Right ventricle myocardium superior (tissue), 1 donor: Measurements from ENCODE around the gene GPR26. TPM values are rescaled to one million over a fixed set of nuclear protein-coding genes. Genes with fewer than 3 reads are reported as not detected.

Experiments
- ATAC-seq: fragments of 200-7000 bp; cut with Tn5 transposase; one replicate; pipeline ENCODE4 v1.9.1; 2020; ENCODE audit warnings: mild to moderate bottlenecking; ENCODE audit not compliant: poor library complexity
- DNase-seq: peaks from one replicate; pipeline ENCODE4 v3.0.0-alpha.2; 2020
- intact Hi-C: fragments of 100-400 bp; cut with DNase I; formaldehyde crosslinking; loops from one replicate; pipeline ENCODE4 v1.11.2; 2022
- total RNA-seq: library from RNA; stranded (reverse); fragmentation: NEBNext Ultra II Directional; extraction: Animal tissue kit (Norgen Biotek cat#: 25700); gene quantifications from one replicate; pipeline ENCODE4 v1.2.1, GENCODE V29; 2021
- donor health status: DM: no; HTN: yes; CAD: no; lungs with severe emphysema.

Gene GPR26
- total RNA-seq, 1 donor from 2014 or later: not detected

DNA sequence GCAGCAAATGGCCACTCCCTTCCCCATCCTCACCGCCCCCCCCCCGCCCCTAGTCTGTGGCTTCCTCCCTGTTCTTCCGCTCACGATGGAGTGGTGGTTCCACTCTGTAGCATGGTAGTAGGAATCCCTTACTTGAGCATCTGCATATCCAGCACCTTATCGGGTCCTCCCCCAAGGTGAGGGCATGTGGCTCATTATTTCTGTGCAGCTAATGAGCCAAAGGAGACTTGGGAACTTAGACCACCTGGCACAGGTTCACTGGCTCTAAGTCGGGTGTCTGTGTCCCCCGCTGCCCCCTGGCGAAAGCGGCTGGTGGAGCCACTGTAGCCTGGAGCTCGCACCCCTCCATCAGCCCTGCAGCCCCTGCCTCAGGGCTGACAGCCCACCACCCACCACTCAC is 22.8 kb upstream of the GPR26 start:
- DNase-seq: no peak
- intact Hi-C loops: no loop called here
- no peak for ATAC-seq

DNA sequence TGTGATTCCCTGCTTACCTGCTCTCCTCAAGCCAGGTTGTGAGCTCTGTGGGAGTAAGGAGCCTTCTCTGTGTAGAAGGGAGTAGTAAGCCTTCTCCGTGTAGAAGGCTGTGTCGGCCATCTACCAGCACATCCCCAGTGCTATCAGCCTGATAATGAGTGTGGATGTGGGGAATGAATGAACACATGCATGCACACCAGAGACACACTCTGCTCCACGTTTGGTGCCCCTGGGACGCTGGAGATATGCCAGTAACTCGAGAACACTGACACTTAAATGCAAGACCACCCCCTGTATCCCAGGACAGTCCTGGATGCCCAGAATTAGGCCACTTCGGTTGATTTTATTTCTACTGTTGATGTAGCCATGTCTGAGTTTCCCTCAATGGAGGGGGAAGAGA is 21.1 kb upstream of the GPR26 start:
- DNase-seq: no peak

DNA sequence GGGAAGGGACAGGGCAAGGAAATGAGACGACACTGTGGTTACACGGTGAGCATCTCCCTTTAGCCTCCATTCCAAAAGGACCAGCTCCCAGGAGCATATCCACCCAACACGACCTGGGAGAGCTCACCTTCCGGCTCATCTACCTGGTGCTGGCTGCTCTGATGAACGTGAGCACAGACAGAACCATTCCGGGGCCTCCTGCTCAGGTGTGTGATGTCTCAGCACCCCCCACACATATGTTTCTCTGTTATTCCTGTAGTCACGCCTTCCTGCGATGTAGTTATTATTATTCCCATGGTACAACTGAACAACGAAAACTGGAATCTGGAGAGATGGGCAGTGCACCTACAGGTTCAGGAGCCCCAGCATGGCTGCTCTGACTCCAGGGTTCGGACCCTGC is 20.5 kb upstream of the GPR26 start:
- ATAC-seq: no peak
- intact Hi-C loops: no loop called here
- no peak for DNase-seq

More for the DNA sequence above, 21.1 kb upstream of the GPR26 start:
- intact Hi-C loops: no loop called here
- no peak for ATAC-seq

DNA sequence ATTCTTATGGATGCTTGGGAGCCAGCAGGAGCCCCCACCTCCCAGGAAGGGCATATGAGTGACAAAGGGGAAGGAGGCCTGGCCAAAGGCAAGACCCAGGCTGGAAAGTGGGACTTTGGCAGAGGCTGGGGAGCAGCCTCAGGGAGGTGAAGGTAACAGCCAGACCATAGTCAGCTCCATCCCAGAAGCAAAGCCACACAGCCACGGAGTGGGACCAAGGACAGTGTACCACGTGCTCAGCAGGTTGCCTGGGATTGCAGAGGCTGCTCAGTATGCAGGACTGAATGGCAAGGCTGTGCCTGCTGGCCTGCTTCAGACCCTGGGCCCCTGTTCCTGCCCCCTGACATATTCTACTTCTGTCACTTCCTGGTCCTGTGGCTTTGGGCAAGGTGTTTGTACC is 17.6 kb upstream of the GPR26 start:
- intact Hi-C loops: no loop called here
- ATAC-seq (no peak), DNase-seq (no peak)

DNA sequence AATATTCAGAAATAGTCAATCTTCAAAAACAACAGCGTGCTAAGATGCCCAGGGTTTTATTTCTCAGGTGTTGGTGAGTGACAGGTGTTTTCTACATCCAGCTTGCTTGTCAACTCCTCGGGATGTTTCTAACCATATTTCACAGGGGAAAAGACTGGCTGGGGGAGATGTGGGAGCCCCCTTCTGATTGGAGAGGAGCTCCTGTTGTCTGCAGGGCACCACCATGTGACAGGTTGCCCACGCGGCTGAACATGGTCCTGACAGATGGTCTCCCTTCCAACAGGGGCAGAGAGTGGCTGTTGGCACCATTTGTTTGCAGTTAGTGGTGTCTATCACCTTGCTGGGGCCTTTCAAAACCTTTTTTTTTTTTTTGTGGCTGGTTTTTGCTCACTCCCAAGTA is 16.5 kb upstream of the GPR26 start:
- intact Hi-C loops: no loop called here
- ATAC-seq (no peak), DNase-seq (no peak)

DNA sequence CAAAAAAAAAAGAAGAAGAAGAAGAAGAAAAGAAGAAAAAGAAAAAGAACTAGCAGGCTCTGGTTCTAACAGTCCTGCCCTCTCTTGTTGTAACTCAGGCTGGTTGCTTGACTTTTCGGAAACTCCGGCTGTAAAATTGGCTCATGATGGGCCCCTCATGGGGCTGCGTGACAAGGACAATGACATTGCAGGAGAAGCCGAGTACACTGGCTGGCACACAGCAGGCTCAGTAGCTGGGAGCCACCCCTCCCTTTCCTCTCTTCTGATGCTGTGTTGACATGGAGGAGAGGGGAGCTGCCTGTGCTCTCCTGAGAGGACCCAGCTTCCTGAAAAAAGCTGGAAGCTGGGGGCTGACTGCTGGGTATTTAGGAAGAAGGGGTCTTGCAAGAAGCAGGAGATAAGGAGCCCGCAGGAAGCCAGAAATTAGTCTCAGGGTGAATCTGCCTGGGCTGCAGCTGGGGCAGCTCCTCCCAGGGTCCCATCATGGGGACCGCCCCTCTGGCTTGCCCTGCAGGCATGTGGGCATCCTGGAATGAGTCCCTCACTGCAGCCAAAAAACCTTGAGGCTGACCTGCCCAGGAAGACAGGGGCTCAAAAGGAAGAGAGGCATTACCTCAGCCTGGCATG is 14.6 kb upstream of the GPR26 start:
- intact Hi-C loops: no loop called here
- DNase-seq (no peak), ATAC-seq (no peak)

DNA sequence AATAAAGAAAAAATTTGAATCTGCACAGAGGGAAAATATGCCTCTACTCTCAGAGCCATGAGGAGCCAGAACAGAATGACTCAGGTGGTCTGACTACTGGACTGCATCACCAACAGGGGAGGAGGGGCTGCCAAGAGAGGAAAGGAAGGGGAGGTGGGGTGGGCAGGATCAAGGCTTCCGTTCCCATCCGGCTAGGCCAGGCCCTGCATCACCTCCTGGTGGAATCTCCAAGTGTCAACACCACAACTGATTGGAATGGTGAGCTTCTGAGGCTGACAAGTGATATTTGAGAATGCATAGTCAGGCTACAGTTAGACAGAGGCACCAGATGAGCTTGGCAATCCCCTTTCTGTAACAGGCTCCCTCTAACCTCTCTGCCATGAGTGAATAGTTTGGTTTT is 10.4 kb upstream of the GPR26 start:
- ATAC-seq (no peak), DNase-seq (no peak)
- intact Hi-C loops: no loop called here

DNA sequence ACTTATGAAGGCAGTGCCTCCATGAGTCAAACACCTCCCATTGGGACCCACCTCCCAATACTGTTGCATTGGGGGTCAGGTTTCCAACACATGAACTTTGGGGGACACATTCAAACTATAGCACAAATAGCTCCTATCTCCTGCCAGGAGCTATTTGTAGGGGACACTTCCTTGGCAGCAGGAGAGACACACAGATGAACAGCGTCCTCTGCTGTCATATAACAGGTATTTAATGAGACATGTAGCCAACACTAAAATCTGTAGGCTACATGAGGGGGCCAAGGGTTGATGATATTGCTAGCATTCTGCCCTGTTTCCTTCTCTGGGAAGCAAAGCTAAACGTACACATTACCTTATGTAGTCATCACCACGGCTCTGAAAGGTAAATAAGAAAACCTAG is 2.6 kb upstream of the GPR26 start:
- intact Hi-C loops: no loop called here
- DNase-seq: no peak
- ATAC-seq: no peak

DNA sequence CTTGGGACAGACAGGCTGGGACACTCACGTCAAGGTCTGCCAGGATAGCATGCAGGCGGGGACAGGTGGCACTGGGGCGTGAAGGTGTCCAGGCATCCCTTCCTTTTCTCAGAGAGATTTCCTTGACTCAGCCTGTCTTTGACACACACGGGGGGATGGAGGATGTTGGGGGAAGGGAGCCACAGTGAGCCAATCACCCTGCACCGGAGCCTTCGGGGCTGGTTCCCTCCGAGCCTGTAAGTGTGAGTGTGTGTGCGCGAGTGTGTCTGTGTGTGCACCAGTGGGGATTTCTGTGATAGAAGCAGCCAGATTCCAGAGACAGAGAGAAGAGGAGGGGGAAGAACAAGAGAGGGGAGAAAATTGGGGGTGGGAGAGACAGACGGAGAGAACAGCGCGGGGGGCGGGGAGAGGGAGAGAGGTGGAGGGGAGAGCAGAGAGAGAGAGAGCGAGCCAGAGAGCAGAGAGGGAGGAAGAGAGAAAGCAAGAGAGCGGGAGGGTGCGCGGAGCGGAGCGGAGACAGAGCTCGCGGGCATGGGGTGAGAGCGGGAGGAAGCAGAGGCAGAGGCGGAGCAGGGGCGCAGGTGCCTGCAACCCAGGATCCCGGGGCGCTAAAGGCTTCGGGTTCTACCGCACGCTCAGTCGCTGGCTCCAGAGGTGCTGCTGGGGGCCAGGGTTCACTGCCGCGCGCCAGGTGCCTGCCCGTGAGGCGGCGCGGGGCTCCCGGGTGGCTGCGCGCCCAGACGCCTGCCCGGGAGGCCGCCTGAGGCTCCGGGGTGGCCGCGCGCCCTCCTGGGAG is 466 bp upstream of the GPR26 start:
- ATAC-seq (no peak), DNase-seq (no peak)
- intact Hi-C loops: no loop called here

DNA sequence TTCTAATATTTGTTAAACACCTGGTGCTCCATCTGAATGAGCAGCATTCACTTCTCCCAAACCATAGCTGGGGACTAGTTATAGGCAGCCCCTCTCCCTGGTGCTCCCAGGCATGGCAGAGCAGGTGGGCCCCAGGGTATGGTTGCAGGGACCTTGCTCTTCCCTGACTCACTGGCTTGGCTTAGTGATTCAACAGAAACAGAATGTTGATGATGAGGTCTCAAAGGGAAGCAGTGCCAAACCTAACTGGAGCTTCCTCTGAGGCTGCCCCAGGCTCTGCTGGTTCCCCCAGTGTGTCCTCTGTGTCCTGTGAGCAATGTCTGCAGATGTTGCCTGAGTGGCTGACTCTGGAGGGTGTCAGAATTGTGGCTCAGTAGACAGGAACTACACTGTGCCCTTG is 3.7 kb downstream of the GPR26 start:
- DNase-seq: no peak
- intact Hi-C loops: no loop called here
- ATAC-seq: no peak

DNA sequence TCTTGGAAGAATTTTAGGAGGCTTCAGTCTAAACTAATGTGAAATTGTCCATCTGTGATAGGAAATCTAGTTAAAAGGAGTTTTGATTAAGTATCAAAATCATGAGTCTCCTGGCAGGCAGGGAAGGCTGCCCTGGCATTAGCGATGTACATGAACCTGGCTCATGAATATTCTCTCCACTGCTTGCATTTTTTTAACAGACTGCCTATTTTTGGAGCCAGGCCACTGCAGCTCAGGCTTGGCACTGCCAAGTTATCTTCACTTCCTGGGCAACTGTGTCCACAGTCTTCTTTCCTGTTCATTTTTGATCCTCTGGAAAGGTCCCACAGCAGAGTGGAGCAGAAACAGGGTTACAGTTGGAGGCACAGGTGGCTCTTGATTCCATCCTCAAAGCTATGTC is 7.0 kb downstream of the GPR26 start:
- ATAC-seq (no peak), DNase-seq (no peak)
- intact Hi-C loops: no loop called here

DNA sequence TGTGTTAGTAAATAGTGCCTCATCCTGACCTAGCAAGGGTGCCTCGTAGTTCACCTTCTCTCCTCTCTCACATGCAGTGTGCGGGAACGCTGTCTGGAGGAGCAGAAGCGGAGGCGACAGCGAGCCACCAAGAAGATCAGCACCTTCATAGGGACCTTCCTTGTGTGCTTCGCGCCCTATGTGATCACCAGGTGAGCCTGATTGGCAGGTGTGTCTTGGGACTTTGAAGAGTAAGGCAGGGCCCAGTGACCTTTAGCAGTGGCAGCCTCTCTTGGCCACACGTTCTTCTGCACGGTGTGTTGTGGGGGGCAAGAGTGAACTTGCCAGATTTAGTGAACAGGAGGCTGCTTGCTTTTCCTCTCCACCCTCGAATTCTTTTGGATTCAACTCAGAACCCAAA is 8.6 kb downstream of the GPR26 start:
- ATAC-seq (no peak), DNase-seq (no peak)
- intact Hi-C loops: no loop called here

DNA sequence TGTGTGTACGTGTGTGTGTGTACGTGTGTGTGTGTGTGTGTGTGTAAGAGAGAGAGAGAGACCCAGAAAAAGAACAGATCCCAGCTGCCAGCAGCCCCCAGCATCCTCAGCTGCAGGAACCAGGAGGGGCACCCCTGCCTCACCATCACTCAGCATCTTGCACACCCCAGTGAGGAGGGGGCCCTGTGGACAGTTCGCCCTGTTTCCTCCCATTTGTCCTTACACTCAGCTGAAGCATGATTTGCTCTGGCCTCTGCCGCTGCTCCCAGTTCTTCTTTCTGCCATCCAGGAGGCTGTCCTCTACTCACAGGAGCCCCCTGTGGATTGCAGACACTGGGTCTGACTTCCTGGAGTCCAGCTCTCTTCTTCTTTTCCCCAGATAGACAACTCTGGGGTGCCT is 9.7 kb downstream of the GPR26 start:
- ATAC-seq (no peak), DNase-seq (no peak)
- intact Hi-C loops: no loop called here

DNA sequence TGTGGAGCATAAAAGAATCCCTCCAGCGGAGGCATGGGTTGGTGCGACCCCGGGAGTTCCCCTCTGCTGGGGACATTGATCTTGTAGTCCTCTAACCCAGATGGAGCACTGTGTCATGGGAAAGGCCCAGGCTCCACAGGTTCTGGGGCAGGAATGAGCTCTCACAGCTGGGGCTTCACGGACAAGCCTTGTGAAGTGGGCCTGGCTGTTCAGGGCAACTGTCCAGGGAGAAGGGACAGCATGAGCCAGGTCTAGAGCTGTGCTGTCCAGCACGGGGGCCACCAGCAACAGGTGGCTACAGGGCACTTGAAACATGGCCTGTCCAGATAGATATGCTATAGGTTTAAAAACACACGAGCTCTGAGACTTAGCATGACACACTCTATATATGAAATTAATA is 11.4 kb downstream of the GPR26 start:
- ATAC-seq (no peak), DNase-seq (no peak)
- intact Hi-C loops: no loop called here

DNA sequence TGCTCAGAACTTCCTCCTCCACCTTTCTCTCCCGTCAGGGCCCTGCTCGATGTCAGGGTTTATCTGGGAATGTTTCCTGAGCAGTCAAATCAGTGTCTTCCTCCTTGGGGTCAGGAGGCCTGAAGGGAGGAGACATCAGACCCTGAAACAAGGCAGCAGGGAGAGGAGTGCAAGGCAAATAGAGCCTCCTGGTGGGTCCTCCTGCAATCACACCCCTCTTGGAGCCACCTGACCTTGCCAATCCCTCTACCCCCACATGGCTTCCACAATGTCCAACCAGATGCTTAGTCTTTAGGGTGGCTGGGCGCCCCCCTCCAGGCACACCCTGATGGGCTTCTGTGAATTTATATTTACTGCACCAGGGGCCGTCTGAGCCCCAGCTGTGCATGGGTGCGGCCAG is 12.2 kb downstream of the GPR26 start:
- intact Hi-C loops: no loop called here
- no peak for DNase-seq
- no peak for ATAC-seq

DNA sequence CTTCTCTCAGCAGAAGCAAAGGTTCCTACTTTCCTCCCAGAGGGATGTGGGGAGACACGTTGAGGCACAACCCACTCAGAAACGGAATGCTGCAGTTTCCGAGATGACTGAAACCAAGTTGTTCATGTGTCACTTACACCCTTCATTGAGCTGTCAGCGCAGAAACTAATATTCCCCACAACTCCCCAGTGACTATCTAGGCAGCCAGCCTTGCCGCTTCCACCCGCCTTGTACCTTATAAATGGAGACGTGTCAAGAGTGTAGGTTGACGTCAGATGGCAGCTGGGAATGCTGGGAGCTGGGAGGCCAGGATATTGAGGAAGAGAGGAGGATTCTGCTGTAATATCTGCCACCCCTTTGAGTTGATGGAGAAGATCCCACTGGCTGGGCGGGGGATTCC is 15.1 kb downstream of the GPR26 start:
- intact Hi-C loops: no loop called here
- DNase-seq: no peak
- no peak for ATAC-seq

DNA sequence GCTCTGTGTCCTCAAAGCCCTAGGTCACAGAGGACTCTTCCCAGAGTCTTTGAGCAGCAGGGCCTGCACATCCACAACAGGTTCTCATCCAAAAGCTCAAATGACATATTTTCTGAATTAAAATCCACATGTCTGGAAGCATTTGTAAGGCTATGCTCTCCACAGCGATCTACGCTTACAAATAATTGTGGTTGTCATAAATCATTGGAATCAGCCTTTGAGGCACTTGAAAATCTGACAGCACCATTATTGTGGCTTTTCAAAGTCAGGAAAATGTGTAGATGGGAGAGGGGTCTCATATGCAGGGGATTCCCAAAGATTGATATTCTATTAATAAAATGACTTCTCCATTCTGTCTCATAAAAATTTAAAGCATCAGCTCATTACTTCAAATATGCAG is 16.3 kb downstream of the GPR26 start:
- intact Hi-C loops: no loop called here
- ATAC-seq (no peak), DNase-seq (no peak)

DNA sequence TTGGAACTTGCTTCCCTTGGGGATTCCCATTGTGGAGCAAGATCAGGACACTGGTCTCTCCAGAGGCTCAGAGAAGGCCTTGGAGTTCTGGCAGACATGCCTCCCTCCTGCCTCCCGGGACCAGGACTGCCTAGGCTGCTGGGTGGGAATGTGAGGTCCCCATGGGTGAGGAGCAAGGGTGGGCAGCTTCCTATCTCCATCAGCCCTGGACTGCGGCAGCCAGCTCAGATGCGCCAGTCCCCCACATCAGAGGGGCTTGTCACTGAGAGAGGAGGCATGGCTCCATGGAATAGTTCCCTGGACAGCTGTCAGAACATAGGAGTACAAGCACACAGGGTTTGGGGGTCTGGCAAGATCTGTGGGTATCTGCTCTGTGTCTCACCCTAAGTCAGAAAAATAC is 17.3 kb downstream of the GPR26 start:
- intact Hi-C loops: no loop called here
- no peak for ATAC-seq
- no peak for DNase-seq

DNA sequence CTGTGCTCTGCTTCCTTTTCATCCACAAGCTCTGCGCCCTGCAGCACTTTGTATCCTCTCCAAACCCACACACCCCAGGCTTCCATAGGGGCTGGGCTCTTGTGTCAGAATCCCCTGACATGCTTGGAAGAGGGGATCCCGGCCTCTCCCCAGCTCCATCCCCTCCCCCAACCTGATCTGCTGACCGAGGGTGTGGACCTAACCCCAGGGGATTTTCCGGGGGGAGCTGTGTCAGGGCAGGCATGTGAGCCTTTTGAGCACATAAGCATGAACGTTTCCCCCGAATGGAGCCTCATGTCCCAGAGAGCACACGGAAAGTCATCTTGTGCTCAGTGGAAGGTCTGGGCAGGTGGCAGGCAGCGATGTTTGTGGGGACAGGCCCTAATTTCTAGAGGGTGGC is 17.7 kb downstream of the GPR26 start:
- no peak for ATAC-seq
- intact Hi-C loops: no loop called here
- no peak for DNase-seq

DNA sequence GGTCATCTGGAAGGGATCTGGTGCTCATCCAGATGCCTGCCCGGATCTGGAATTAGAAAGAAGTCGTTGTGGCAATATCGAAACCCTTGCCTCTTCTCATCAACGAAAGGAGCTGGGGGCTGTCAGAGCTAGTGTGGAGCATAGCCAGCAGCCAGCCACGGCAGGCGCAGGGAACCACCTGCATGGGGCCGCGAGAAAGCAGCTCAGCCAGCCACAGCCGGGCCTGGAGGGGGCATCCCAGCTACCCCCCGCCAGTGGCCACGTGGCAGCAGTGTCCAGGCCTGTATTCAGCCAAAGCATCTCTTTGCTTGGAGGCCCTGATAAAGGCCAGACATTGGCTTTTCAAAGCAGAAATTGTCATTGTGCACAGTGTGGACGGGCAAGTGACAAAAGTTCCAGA is 19.1 kb downstream of the GPR26 start:
- DNase-seq (no peak), ATAC-seq (no peak)
- intact Hi-C loops: no loop called here

DNA sequence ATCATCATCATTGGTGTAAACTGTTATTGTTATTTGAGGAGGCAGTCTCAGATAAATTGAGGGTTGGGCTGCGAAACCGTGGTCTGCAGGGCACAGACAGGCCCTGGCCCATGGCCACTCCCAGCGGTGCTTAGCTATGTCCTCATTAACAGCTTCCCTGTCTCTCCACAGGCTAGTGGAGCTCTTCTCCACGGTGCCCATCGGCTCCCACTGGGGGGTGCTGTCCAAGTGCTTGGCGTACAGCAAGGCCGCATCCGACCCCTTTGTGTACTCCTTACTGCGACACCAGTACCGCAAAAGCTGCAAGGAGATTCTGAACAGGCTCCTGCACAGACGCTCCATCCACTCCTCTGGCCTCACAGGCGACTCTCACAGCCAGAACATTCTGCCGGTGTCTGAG is 21.6 kb downstream of the GPR26 start:
- ATAC-seq (no peak), DNase-seq (no peak)
- intact Hi-C loops: no loop called here
